Activated CD4-positive, alpha-beta T cell treated with anti-CD3 and anti-CD28 coated beads for 1 hour (primary cell): ENCODE data around the gene BLMH.

Source experiments
- DNase-seq: peaks from one replicate; pipeline ENCODE4 v3.0.0-alpha.2; 2020

The BLMH gene

GRCh38 chr17:30291543-30292285, at the start of gene BLMH:
TSS of gene BLMH (minus strand) at chr17:30291944. CDS start at chr17:30291819, 125 bp downstream.
- peak; percentile 76 for DNase-seq

GRCh38 chr17:30340801-30341356, 49.1 kb upstream of the BLMH start:
- DNase-seq, result no peak

- no peak for DNase-seq
Measured at GRCh38 chr17:30339086-30339485, 47.3 kb upstream of the BLMH start.

GRCh38 chr17:30337393-30337999, 45.8 kb upstream of the BLMH start:
- DNase-seq, result no peak

- DNase-seq, result peak; percentile 21
Measured at GRCh38 chr17:30336369-30337171, 44.8 kb upstream of the BLMH start.

- DNase-seq, result no peak
Measured at GRCh38 chr17:30334421-30334820, 42.7 kb upstream of the BLMH start.

GRCh38 chr17:30333503-30334360, 42.0 kb upstream of the BLMH start, which contains the start of gene TMIGD1:
TSS of gene TMIGD1 (minus strand) at chr17:30334057. CDS start at chr17:30332133, 1,924 bp downstream.
- no peak for DNase-seq

- peak; percentile 36 for DNase-seq
Measured at GRCh38 chr17:30332057-30332542, 40.4 kb upstream of the BLMH start.

- DNase-seq, result no peak
Measured at GRCh38 chr17:30326809-30327208, 35.1 kb upstream of the BLMH start.

- no peak for DNase-seq
Measured at GRCh38 chr17:30324723-30325122, 33.0 kb upstream of the BLMH start.

GRCh38 chr17:30323895-30324319, 32.2 kb upstream of the BLMH start:
- no peak for DNase-seq

GRCh38 chr17:30323262-30323894, 31.6 kb upstream of the BLMH start:
- peak; percentile 27 for DNase-seq

- no peak for DNase-seq
Measured at GRCh38 chr17:30321314-30321713, 29.6 kb upstream of the BLMH start.

- DNase-seq, result no peak
Measured at GRCh38 chr17:30318155-30318554, 26.4 kb upstream of the BLMH start.

GRCh38 chr17:30316736-30317135, 25.0 kb upstream of the BLMH start:
- DNase-seq, result no peak

- DNase-seq, result no peak
Measured at GRCh38 chr17:30315106-30315505, 23.4 kb upstream of the BLMH start.

GRCh38 chr17:30314474-30314873, 22.7 kb upstream of the BLMH start:
- no peak for DNase-seq

GRCh38 chr17:30312226-30312625, 20.5 kb upstream of the BLMH start:
- DNase-seq, result no peak

GRCh38 chr17:30310562-30310961, 18.8 kb upstream of the BLMH start:
- DNase-seq, result no peak

GRCh38 chr17:30309591-30309990, 17.8 kb upstream of the BLMH start:
- DNase-seq, result no peak

GRCh38 chr17:30308406-30308805, 16.7 kb upstream of the BLMH start:
- no peak for DNase-seq

- DNase-seq, result no peak
Measured at GRCh38 chr17:30304778-30305177, 13.0 kb upstream of the BLMH start.
